ENCODE data around the gene MGLL.

Gene MGLL

GRCh38 chr3:127822041-127822681, at the start of gene MGLL:
TSS of gene MGLL (minus strand) at chr3:127822515. CDS start at chr3:127822318, 197 bp downstream.
- no peak for DNase-seq

- no peak for DNase-seq
Measured at GRCh38 chr3:127870156-127870555, 47.8 kb upstream of the MGLL start.

DNA sequence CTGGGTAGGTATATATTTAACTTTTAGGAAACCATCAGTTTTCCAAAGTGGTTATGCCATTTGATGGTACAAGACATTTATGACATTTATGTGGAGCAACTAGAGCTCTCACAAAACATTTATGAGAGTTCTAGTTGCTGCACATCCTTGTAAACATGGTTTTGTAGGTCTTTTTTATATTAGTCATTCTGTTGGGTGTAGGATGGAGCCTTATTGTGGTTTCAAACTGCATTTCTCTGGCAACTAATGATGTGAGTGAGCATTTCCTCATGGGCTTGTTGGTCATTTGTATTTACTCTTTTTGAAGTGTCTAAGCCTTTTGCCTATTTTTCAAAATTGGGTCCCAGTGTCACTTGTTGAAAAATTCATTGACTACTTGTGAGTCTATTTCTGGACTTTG, 45.7 kb upstream of the MGLL start:
- peak; percentile 23 for DNase-seq

- peak; percentile 11 for DNase-seq
Measured at GRCh38 chr3:127867412-127867811, 45.1 kb upstream of the MGLL start.

GRCh38 chr3:127865941-127866340, 43.6 kb upstream of the MGLL start:
- DNase-seq, result no peak

- DNase-seq, result no peak
Measured at GRCh38 chr3:127860211-127860696, 37.9 kb upstream of the MGLL start.

DNA sequence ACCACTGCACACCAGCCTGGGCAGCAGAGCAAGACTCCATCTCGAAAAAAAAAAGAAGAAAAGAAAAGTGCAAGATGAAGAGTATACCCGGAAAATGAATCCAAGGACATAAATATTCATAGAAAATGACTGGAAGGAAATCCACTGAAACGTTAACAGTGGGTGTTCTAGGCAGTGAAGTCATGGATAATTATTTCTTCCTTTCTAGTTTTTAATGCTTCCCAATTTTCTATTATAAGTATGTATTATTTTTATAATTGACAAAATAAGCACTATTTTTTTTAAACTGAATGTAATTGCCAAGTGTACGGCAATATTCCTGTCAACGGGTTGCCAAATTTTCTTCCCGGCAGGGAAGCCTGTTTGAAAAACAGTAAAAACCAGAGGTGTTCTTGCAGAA, 37.4 kb upstream of the MGLL start:
- DNase-seq, result no peak

GRCh38 chr3:127858937-127859336, 36.6 kb upstream of the MGLL start:
- no peak for DNase-seq

GRCh38 chr3:127858521-127858920, 36.2 kb upstream of the MGLL start:
- DNase-seq, result no peak

DNA sequence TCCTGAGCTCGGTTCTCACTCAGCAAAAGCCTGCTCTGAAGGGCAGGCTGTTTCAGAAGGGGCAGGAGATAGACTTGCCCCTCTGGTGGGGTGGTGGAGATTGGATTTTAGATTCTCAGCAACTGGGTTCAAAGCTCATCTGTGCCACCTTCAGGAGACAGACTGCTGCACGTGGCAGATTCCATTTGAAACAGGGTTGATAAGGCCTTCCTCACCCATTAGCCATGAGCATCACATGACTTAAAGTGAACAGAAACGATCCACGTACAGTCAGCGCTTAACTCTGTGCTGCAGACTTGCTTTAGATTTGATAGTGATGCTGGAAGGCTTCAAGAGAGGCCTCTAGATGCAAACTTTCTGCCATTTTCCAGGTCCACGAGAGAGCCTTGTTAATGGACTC, 35.0 kb upstream of the MGLL start:
- DNase-seq, result no peak

DNA sequence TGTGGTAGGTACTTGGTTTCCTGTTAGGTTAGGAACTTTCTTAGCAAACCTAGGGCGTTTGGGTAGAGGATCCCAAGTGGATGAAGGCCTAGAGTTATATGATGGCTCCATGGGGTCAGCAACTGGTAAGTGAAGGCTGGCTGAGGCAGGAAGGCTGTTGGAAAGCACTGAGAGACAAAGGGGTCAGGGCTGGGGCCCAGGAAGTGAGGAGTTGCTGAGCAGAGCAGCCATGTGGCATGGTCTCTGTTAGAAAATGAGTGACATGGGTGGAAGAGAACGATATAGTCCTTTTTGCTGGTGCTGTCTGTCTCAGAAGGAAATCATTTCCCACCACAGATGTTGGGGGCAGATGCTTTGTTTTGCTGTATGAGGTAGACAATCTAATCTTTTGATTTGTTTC, 34.5 kb upstream of the MGLL start:
- no peak for DNase-seq

DNA sequence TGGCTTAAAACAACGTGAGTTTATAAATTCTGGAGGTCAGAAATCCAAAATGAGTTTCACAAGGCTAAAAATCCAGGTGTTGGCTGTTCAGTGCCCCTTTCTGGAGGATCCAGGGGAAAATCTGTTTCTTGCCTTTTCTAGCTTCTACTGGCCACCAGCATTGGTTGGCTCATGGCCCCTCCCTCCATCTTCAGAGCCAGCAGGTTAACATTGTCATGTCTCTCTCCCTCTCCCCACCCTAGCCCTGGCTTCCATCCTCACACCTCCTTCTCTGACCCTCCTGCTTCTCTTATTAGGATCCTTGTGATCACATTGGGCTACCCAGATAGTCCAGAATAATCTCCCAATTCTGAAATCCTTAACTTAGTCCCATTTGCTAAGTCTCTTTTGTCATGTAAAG, 32.9 kb upstream of the MGLL start:
- no peak for DNase-seq

DNA sequence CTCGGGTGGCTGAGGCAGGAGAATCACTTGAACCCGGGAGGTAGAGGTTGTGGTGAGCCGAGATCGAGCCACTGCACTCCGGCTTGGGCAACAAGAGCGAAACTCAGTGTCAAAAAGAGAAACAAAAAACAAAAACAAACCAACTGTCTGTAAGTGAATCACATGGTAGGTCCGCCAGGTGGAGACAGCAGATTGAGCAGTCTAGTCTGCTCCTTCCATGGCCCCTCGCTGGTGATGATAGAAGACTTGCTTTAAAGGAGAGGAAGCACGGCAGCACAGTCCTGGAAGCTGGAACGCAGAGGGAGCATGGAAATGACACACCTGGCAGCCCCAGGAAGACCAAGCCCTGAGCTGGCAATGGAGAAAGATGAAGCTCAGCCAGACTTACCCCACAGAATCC, 31.4 kb upstream of the MGLL start:
- no peak for DNase-seq

DNA sequence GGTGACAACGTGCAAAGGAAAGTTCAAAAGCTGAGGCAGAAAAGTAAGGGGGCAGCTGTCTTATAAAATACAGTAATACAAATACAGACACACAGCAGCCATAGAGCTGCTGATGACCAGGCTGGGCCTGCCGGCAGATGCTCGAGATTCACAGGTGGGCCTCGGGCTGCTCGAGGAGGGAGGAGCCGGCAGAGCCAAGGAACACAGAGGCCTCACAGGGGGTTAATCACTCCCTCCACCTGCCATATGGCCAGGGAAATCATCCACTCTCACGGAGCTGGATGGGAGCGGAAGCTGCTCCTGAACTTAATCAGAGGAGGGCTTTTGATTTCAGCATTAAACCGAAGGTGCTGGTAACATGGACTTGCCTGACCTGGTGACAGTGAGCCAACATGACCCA, 29.6 kb upstream of the MGLL start:
- DNase-seq, result no peak

GRCh38 chr3:127849368-127849767, 27.1 kb upstream of the MGLL start:
- no peak for DNase-seq

DNA sequence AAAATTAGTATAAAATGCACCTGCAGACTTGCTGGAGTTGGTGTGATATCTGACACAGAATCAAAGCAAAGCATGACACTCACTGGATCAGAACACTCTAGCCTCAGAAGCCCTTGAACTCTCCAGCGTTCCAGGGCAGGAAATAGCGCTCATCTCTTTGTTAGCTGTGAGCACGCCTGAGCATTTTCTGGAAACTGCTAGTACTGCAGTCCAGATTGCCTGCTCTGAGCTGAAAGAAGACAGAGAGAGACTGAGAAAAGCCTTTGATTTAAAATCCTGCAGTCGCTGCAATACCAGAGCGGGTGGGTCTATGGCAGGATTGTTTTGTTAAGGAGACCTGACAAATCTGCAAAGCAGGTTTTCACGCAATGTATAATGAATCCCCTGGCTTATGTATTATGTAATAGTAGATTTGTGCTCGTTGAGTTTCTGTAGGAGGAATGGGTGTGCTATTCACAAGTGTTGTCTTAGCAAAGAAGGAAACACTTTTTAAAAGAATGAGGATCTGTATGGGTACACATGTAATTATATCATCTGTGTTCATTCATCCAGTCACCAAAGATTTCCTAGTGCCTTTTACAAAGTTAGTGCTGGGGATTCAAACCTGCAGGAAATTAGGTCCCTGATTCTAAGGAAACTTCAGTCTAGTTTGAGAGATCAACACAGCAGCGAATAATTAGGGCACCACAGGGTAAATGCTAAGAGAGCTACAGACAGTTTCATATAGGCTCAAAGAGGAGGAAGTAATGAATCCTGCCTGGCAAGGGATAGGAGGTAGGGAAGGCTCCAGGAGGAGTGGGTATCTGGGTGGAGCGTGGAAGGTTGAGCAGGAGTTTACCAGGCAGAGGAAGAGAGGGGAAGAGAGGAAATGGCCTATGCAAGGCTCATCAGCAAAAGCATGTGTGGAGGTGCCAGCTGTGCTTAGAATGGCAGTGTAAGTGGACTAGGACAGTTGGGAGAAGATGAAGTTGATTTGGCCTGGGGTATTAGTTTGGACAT, 26.1 kb upstream of the MGLL start:
- DNase-seq, result no peak

DNA sequence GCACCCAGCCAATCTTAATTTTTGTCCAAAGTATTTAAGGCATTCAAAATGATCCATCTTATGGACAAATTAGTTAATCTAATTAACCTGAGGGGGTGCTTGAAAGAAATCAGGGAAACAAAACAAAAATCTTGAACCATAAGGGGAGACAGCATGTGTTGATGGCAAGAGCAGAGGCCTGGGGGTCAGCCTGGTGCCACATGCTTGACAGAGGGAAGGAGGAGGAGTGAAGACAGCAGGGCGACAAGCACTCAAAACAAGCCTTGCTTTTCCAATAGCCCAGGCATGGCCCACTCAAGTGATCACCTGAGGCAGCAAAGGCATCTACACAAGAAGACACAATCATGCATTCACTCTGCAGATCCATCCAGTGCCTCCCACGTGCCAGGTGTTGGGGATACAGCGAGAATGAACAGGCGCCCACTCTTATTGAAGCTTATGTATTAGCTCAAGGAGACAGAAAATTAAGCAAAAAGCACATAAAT, 25.0 kb upstream of the MGLL start:
- no peak for DNase-seq

DNA sequence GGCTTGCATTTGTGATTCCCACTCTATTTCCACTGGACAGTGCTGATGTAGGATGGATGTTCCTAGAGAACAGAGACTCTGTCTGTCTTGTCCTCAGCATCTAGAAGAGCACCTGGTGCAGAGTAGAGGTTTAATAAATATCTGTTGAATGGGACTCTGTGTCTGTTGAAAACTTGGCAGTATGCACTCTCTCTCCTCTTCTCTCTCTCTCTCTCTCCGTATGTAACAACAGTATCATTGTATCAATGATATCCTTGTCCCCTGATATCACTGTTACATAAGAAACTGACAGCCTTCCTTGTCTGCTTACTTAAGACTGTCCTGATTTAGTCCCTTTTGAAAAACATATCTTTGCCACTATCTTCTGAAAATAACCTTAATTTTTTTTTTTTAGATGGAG, 24.3 kb upstream of the MGLL start:
- no peak for DNase-seq

DNA sequence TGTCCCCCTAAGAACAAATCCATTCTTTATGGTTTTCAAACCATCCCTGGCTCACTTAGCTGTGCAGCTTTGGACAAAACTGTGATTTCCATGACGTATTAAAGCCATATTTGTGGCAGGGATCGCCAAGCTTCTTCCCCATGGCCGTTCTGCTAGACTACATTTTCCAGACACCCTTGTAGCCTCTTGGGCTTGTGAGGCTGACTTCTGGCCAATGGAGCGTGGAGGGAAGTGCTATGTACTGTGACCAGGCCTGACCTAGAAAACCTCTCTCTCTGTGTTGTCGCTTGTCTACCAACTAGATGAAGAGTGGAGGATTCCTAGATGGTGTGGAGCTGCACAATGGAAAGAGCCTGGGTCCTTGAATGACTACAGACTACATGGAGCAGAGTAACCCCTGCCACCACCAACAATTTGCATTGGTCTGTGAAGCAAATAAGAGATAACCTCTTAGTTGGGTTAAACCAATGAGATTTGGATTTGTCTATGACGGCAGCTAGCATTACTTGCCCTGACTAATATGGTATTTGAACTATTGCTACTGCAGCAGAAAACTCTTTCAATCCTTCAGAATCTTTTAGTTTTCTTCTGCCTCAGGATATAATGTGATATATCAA, 22.1 kb upstream of the MGLL start:
- no peak for DNase-seq

- DNase-seq, result no peak
Measured at GRCh38 chr3:127840671-127841070, 18.4 kb upstream of the MGLL start.

DNA sequence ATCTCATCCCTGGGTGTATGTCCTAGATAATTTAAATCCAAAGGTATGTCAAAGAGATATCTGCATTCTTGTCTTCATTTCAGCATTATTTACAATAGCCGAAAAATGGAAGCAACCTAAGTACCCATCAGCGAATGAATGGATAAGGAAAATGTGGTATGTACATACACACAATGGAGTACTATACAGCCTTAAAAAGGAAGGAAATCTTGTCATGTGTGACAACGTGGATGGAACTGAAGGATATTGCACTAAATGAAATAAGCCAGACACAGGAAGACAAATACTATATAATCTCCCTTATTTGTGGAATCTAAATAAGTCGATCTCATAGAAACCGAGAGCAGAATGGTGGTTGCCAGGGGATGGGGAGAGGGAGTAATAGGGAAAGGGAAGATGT, 16.8 kb upstream of the MGLL start:
- DNase-seq, result no peak

- no peak for DNase-seq
Measured at GRCh38 chr3:127835993-127836882, 13.9 kb upstream of the MGLL start.

All from activated CD4-positive, alpha-beta T cell treated with anti-CD3 and anti-CD28 coated beads, Interleukin-10, Interleukin-2, amounts not matched to agents 100 ng/mL and 50 ng/mL, durations not matched to agents 16 hours and 8 hours (primary cell).